ENCODE measurements around the gene CCDC185.

CCDC185 gene

DNA sequence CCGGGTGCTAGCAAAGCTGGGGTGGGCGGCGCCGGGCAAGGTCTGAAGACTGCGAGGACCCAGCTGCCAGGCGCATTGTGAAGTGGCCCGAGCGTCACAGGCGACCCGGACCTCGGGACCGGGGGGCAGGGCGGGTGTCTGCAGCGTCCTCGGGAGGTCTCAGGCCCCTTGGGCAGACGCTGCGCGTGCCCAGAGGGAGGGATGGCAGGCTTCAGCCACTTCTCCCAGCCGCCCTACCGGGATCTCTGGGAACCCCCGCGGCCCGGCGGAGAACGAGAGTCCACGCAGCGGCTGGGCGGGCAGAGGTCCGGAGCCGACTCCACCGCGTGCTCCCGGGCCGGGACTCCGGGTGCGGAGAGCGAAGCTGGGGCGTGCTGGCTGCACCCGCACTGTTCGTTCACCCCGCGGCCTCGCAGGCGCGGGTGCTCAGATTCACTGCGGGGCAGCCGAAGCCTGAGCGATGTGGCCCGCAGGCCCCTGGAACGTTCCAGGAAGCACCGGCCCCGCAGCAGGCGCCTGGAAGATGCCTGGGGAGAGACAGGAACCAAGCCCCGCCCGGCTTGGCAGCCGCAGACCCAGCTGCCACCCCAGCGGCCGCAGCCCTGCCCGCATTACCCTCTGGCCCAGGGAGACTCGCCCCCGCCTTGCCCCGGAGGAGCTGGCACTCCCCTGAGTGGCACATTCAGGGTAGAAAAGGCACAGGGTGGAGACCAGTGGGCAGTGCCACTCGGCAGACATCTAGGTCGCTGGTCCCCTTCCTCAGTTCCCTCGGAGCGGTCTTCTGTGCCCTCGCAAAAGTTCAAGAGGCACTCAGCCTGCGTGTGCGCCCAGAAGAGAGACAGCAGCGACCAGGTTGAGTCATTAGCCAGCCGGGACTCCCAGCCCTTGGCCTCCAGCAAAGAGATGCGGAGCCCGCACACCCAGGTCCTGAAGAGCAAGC, at the start of gene CCDC185:
TSS of gene CCDC185 (plus strand) at position 141 of the 940 bp plus-strand sequence. CDS start at position 202, 61 bp downstream.
- no peak for FAIRE-seq
- TF ChIP-seq CTCF (IDR thresholded peaks at IDR 0.05; ENCODE audit: insufficient read depth, missing control alignments), result no peak
- DNase-seq (ENCODE audit: insufficient read length, low spot score), result no peak

DNA sequence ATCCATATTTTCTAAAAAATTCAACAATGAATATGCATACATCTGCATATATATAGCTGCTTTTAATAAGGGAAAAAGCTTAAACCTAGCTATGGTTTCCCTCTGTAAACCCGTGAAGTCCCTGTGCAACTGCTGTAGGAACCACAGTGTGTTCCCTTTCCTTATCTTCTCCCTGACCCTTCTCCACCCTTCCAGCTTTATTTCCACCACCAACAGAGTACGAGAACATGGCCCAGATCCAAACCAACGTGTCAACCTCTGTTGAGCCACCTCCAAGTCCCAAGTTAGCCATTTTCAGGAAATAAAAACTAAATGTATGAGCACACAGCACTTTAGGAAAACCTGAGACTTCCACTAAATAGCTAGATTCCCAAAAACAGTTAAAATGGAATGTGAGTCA, 49.5 kb upstream of the CCDC185 start:
- no peak for TF ChIP-seq CTCF (IDR thresholded peaks at IDR 0.05; ENCODE audit: insufficient read depth, missing control alignments)
- FAIRE-seq (no peak), DNase-seq (ENCODE audit: insufficient read length, low spot score) (no peak)

GRCh38 chr1:223344491-223344890, 48.7 kb upstream of the CCDC185 start:
- DNase-seq (ENCODE audit: insufficient read length, low spot score) (no peak), FAIRE-seq (no peak)
- no peak for TF ChIP-seq CTCF (IDR thresholded peaks at IDR 0.05; ENCODE audit: insufficient read depth, missing control alignments)

DNA sequence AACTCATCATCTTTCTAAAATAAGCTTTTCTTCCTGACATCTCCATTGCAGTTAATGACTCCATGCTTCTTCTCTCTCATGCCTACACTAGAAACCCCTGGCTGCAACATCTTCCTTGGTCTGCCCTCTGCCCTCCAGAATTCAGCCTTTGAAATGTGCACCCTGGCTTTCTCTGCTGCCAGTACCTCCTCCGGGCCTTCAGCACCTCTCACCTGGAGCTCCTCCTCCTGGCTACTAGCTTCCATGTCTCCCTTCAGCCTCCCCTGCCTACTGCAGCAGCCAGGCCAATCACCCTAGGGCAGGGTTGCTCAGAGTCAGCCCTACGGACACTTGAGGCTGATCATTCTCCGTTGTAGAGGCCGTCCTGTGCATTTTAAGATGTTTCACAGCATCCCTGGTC, 47.5 kb upstream of the CCDC185 start:
- no peak for TF ChIP-seq CTCF (IDR thresholded peaks at IDR 0.05; ENCODE audit: insufficient read depth, missing control alignments)
- FAIRE-seq, result no peak
- no peak for DNase-seq (ENCODE audit: insufficient read length, low spot score)

DNA sequence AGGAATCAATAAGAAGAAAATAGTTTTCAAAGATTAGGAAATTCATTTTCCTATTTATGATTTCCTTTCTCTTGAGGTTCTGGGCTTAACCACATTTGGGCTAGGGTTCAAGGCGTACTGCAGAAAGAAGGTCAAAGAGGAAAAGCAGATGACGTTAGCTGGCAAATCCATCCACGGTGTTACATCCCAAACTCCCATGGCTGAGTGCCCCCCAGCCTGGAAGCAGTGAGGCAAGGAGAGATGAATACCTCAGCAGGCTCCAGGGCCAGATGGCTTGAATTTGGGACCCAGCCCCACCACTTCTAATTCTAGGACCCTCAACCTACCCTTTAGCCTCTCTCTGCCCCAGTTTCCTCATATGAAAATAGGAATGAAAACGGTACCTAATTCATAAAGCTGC, 46.9 kb upstream of the CCDC185 start:
- no peak for FAIRE-seq
- TF ChIP-seq CTCF (IDR thresholded peaks at IDR 0.05; ENCODE audit: insufficient read depth, missing control alignments), result no peak
- DNase-seq (ENCODE audit: insufficient read length, low spot score), result no peak

DNA sequence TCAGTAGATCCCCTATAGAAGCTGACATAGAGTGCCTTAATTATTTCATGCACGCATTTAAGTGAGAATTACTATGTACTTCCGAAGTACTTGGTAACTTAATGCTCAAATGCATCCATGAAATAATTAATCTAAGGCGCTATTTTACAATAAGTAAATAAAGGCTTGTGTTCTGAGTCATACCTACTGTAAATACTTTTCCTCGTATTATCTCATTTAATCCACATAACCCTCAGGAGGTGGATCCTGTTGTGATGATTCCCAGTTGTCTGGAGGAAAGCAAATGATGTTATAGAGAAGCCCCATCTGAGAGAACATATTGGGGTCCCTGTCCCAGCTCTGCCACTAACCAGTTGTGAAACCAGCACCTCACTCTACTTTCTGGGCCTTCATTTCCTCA, 45.6 kb upstream of the CCDC185 start:
- FAIRE-seq, result no peak

More for the DNA sequence above, 45.6 kb upstream of the CCDC185 start:
- no peak for TF ChIP-seq CTCF (IDR thresholded peaks at IDR 0.05; ENCODE audit: insufficient read depth, missing control alignments)
- DNase-seq (ENCODE audit: insufficient read length, low spot score), result no peak

All from D721Med (cell line).